DOHH2 (cell line): ENCODE data around the gene HCRTR1.
A peak's percentile ranks its signal among the peaks of the same experiment; 100 is the strongest.

Experiments used
- H3F3A ChIP-seq: fragments of 200-600 bp; sonication (generic), shearing (Covaris generic); 2 replicates; pipeline ENCODE4 v1.6.0; 2016; ENCODE audit warnings: antibody characterized with exemption, mild to moderate bottlenecking; ENCODE audit not compliant: control insufficient read depth, insufficient read depth
- H3K27ac ChIP-seq: fragments of 200-600 bp; sonication (generic); 2 replicates; pipeline ENCODE4 v1.5.1; 2014; ENCODE audit warnings: low read depth, mild to moderate bottlenecking, low read length, moderate library complexity
- H3K27me3 ChIP-seq: fragments of 200-600 bp; sonication (generic); 2 replicates; pipeline ENCODE4 v1.6.1; 2014; ENCODE audit warnings: mild to moderate bottlenecking, low read length, mixed read lengths; ENCODE audit not compliant: control insufficient read depth
- H3K36me3 ChIP-seq: fragments of 200-600 bp; sonication (generic); 2 replicates; pipeline ENCODE4 v1.6.1; 2014; ENCODE audit warnings: mild to moderate bottlenecking, low read length, moderate library complexity, mixed read lengths; ENCODE audit not compliant: control insufficient read depth
- H3K4me1 ChIP-seq: fragments of 200-600 bp; sonication (generic); 2 replicates; pipeline ENCODE4 v1.6.1; 2014; ENCODE audit warnings: mild to moderate bottlenecking, low read length, mixed read lengths; ENCODE audit not compliant: control insufficient read depth
- H3K4me2 ChIP-seq: fragments of 200-600 bp; sonication (generic); 2 replicates; pipeline ENCODE4 v1.6.0; 2014; ENCODE audit warnings: mild to moderate bottlenecking, low read length, moderate library complexity
- H3K4me3 ChIP-seq: fragments of 200-600 bp; sonication (generic); 2 replicates; pipeline ENCODE4 v1.5.1; 2014; ENCODE audit warnings: mild to moderate bottlenecking, low read length, mixed read lengths
- H3K79me2 ChIP-seq: fragments of 200-600 bp; sonication (generic); 2 replicates; pipeline ENCODE4 v1.6.1; 2014; ENCODE audit warnings: mild to moderate bottlenecking, low read length, mixed read lengths; ENCODE audit not compliant: control insufficient read depth
- H3K9me2 ChIP-seq: fragments of 200-600 bp; sonication (generic); replicated peaks from 2 replicates; pipeline ENCODE4 v1.6.1; 2014; ENCODE audit warnings: mild to moderate bottlenecking, low read length, mixed read lengths; ENCODE audit not compliant: control insufficient read depth
- H3K9me3 ChIP-seq: fragments of 200-600 bp; sonication (generic); 2 replicates; pipeline ENCODE4 v1.6.1; 2014; ENCODE audit warnings: antibody characterized with exemption, low read length, mixed read lengths; ENCODE audit not compliant: control insufficient read depth, insufficient read depth
- H4K20me1 ChIP-seq: fragments of 200-600 bp; sonication (generic); 2 replicates; pipeline ENCODE4 v1.6.0; 2014; ENCODE audit warnings: low read depth, mild to moderate bottlenecking, antibody characterized with exemption, low read length, moderate library complexity; ENCODE audit not compliant: control insufficient read depth, insufficient read depth
- CTCF ChIP-seq: fragments of 200-600 bp; sonication (generic); IDR thresholded peaks from one replicate; pipeline ENCODE4 v1.5.1; 2014; ENCODE audit warnings: antibody characterized with exemption, mild to moderate bottlenecking, low read depth, low read length; ENCODE audit not compliant: poor library complexity, severe bottlenecking
- EZH2phosphoT487 ChIP-seq: fragments of 200-600 bp; sonication (generic); IDR thresholded peaks from 2 replicates; pipeline ENCODE4 v1.6.1; 2017; ENCODE audit warnings: borderline replicate concordance, mild to moderate bottlenecking, antibody characterized with exemption, low read length, moderate library complexity, mixed read lengths

The HCRTR1 gene

GRCh38 chr1:31569596-31570173, 47.8 kb upstream of the HCRTR1 start:
- no peak overlapping the region for H3K27ac ChIP-seq
- H3K9me2 ChIP-seq = no peaks in the 10 kb centered on the region
- H4K20me1 ChIP-seq = no peaks in the 10 kb centered on the region
- H3K4me1 ChIP-seq = peaks cover 29% of the 10 kb centered on the region
- TF ChIP-seq EZH2phosphoT487 = no peak
- no peak for TF ChIP-seq CTCF
- H3K4me3 ChIP-seq = no peak overlapping the region
- H3K36me3 ChIP-seq = no peaks in the 10 kb centered on the region
- no peaks in the 10 kb centered on the region for H3K27me3 ChIP-seq
- no peaks in the 10 kb centered on the region for H3K79me2 ChIP-seq
- H3F3A ChIP-seq = peaks cover 2% of the 10 kb centered on the region; the same call in 1 of the 2 replicates
- H3K9me3 ChIP-seq = no peaks in the 10 kb centered on the region
- no peak overlapping the region for H3K4me2 ChIP-seq

- Histone ChIP-seq H3K36me3 (no peaks in the 10 kb centered on the region), H3K4me1 (peaks cover 29% of the 10 kb centered on the region), H4K20me1 (no peaks in the 10 kb centered on the region), H3K9me2 (no peaks in the 10 kb centered on the region), H3K9me3 (no peaks in the 10 kb centered on the region), H3K27me3 (no peaks in the 10 kb centered on the region), H3F3A (peaks cover 2% of the 10 kb centered on the region; the same call in 1 of the 2 replicates), H3K79me2 (no peaks in the 10 kb centered on the region), H3K4me3 (peak overlapping the region; percentile 53; the same call in 1 of the 2 replicates), H3K27ac (peak overlapping the region; percentile 79; the same call in 1 of the 2 replicates), H3K4me2 (peak overlapping the region; percentile 68)
- no peak for TF ChIP-seq EZH2phosphoT487
- TF ChIP-seq CTCF = no peak
Measured at GRCh38 chr1:31570228-31570627, 47.3 kb upstream of the HCRTR1 start.

GRCh38 chr1:31570906-31571305, 46.6 kb upstream of the HCRTR1 start:
- TF ChIP-seq EZH2phosphoT487 (no peak), CTCF (no peak)
- no peaks in the 10 kb centered on the region for H3K9me2 ChIP-seq
- H3K4me2 ChIP-seq = peak overlapping the region; percentile 68
- peak overlapping the region; percentile 53 for H3K4me3 ChIP-seq
- H3K79me2 ChIP-seq = no peaks in the 10 kb centered on the region
- H3F3A ChIP-seq = peaks cover 2% of the 10 kb centered on the region; the same call in 1 of the 2 replicates
- no peaks in the 10 kb centered on the region for H3K36me3 ChIP-seq
- H4K20me1 ChIP-seq = no peaks in the 10 kb centered on the region
- peaks cover 29% of the 10 kb centered on the region for H3K4me1 ChIP-seq
- H3K27me3 ChIP-seq = no peaks in the 10 kb centered on the region
- peak overlapping the region; percentile 79 for H3K27ac ChIP-seq
- H3K9me3 ChIP-seq = no peaks in the 10 kb centered on the region
